Pancreas (tissue), 10 donors: ENCODE results near the gene LTC4S. TPM values are rescaled to one million over a fixed set of nuclear protein-coding genes. Genes with fewer than 3 reads are reported as not detected.

ENCODE experiments used
- ATAC-seq, 4 donors: fragments of 200-7000 bp; cut with Tn5 transposase; one replicate each; pipeline versions ENCODE4 v1.8.0 to v1.9.1; 2020; ENCODE audit warnings: mild to moderate bottlenecking in 4 of 4, moderate library complexity in 4 of 4
- DNase-seq, 6 donors: peaks; one replicate each; pipeline ENCODE4 v3.0.0-alpha.2; 2020
- FAIRE-seq: peaks from 2 replicates; lab custom pipeline; 2012; peaks lifted over from hg19 to GRCh38; lab: Jason Lieb, UNC
- H3K27ac ChIP-seq, 4 donors: fragments of 200-600 bp; sonication (generic); 1 replicate in 3 of 4; 2 replicates in 1 of 4; pipeline versions ENCODE4 v1.5.0 to v1.8.0; 2020
- H3K27me3 ChIP-seq, 4 donors: fragments of 200-600 bp; one replicate each; pipeline ENCODE4 v1.8.0; 2021
- H3K36me3 ChIP-seq, 3 donors: fragments of 200-600 bp; sonication (generic) in 1 of 3; one replicate each; pipeline versions ENCODE4 v1.5.0 to v1.8.0; 2020 to 2021
- H3K4me1 ChIP-seq, 3 donors: fragments of 200-600 bp; one replicate each; pipeline ENCODE4 v1.8.0; 2021
- H3K4me3 ChIP-seq, 4 donors: fragments of 200-600 bp; sonication (generic) in 2 of 4; one replicate each; pipeline versions ENCODE4 v1.5.0 to v1.8.0; 2020 to 2021
- H3K9me3 ChIP-seq, 4 donors: fragments of 200-600 bp; one replicate each; pipeline ENCODE4 v1.8.0; 2021
- CTCF ChIP-seq, 4 donors: fragments of 200-600 bp; sonication (generic) in 3 of 4; IDR thresholded peaks; one replicate each; pipeline versions ENCODE4 v1.5.0 to v1.8.0; 2021; ENCODE audit warnings: antibody characterized with exemption in 4 of 4
- WGBS, 2 donors: extraction: QIAGEN DNeasy Blood & Tissue Kit; methylation state at CpG; one replicate each; pipeline ENCODE4 v1.1.7; 2013; 5-methylcytosine and 5-hydroxymethylcytosine counted together
- intact Hi-C, 3 donors: fragments of 100-400 bp; cut with DNase I; formaldehyde crosslinking; loops; one replicate each; pipeline versions ENCODE4 v1.11.1 to v1.14.2; 2022
- polyA plus RNA-seq, 2 donors: library from polyadenylated mRNA; stranded (reverse); fragments of 200-250 nt; gene quantifications; one replicate each; pipeline ENCODE4 v1.2.3, GENCODE V29; 2013
- total RNA-seq, 6 donors: library from RNA; stranded (reverse); fragmentation: NEBNext Ultra II Directional in 4 of 6; extraction: Animal tissue kit (Norgen Biotek cat#: 25700) in 4 of 6; gene quantifications; one replicate each; pipeline versions ENCODE4 v1.2.1 to v1.2.4, GENCODE V29; 2021 to 2023
- donor health status: healthy with polysubstance abuse.
- donor health status: DM: no; HTN: no; CAD: no; lungs with moderate emphysema.
- donor health status: DM: no; HTN: no; CAD: no.
- donor health status: control.
- donor health status: control.
- donor health status: Bipolar disorder and iron deficiency.
- donor health status: DM: yes; HTN: yes; CAD: no.
- donor health status: DM: no; HTN: no; CAD: no.
- donor health status: DM: no; HTN: no; CAD: no.
- donor health status: DM: yes; HTN: yes; CAD: no.

LTC4S gene
- total and polyA plus RNA-seq, 8 donors, result 1.1 to 10.9 (median 4.8) TPM

GRCh38 chr5:179812997-179813607 lies 19.3 kb downstream of the LTC4S start:
- H3K4me3 ChIP-seq, result no peak overlapping the region
- no peak for FAIRE-seq
- TF ChIP-seq CTCF (IDR thresholded peaks at IDR 0.05), result no peak
- DNase-seq, result no peak
- WGBS, 2 donors, result 85 to 87% methylated on average over 5 of the region's 5 CpGs
- H3K36me3 ChIP-seq, result no peaks in the 10 kb centered on the region
- peaks cover 3 to 8% (median 7%) of the 10 kb centered on the region in 3 donors for H3K4me1 ChIP-seq
- no peaks in the 10 kb centered on the region for H3K9me3 ChIP-seq
- ATAC-seq, result no peak
- intact Hi-C loops, result no loop called here
- no peaks in the 10 kb centered on the region for H3K27me3 ChIP-seq
- H3K27ac ChIP-seq, result no peak overlapping the region

- Histone ChIP-seq H3K27ac (no peak overlapping the region), H3K4me3 (no peak overlapping the region), H3K9me3 (no peaks in the 10 kb centered on the region), H3K27me3 (no peaks in the 10 kb centered on the region), H3K36me3 (no peaks in the 10 kb centered on the region), H3K4me1 (peaks cover 7 to 14% (median 13%) of the 10 kb centered on the region in 3 donors)
- intact Hi-C loops, result no loop called here
- 79 to 81% methylated on average over 3 of the region's 3 CpGs for WGBS, 2 donors
- FAIRE-seq, result no peak
- no peak for TF ChIP-seq CTCF (IDR thresholded peaks at IDR 0.05)
- no peak for ATAC-seq
- DNase-seq, result no peak
Measured at GRCh38 chr5:179814090-179814489, 20.3 kb downstream of the LTC4S start.

- intact Hi-C loops, result no loop called here
- TF ChIP-seq CTCF (IDR thresholded peaks at IDR 0.05), result no peak
- no peak for ATAC-seq
- Histone ChIP-seq H3K4me3 (no peak overlapping the region), H3K4me1 (peaks cover 17 to 24% (median 23%) of the 10 kb centered on the region in 3 donors), H3K36me3 (no peaks in the 10 kb centered on the region), H3K27me3 (no peaks in the 10 kb centered on the region), H3K27ac (no peak overlapping the region), H3K9me3 (no peaks in the 10 kb centered on the region)
- WGBS, 2 donors, result 95 to 98% methylated on average over 21 of the region's 21 CpGs
- DNase-seq, result peak in 2 of 6 donors; percentile 14 to 53
- no peak for FAIRE-seq
Measured at GRCh38 chr5:179815491-179816249, 21.9 kb downstream of the LTC4S start.

- Histone ChIP-seq H3K4me3 (peak overlapping the region; percentile 21 to 50 (median 42)), H3K9me3 (no peaks in the 10 kb centered on the region), H3K36me3 (no peaks in the 10 kb centered on the region), H3K4me1 (peaks cover 17 to 24% (median 23%) of the 10 kb centered on the region in 3 donors), H3K27ac (no peak overlapping the region), H3K27me3 (no peaks in the 10 kb centered on the region)
- FAIRE-seq (no peak), ATAC-seq (no peak), DNase-seq (peak in 3 of 6 donors; percentile 27 to 76 (median 52))
- WGBS, 2 donors, result 62 to 66% methylated on average over 23 of the region's 23 CpGs
- no peak for TF ChIP-seq CTCF (IDR thresholded peaks at IDR 0.05)
- intact Hi-C loops, result no loop called here
Measured at GRCh38 chr5:179816401-179816795, 22.6 kb downstream of the LTC4S start.
